HFFc6 (cell line): Measurements from ENCODE around the gene WFS1. TPM values are rescaled to one million over a fixed set of nuclear protein-coding genes. Genes with fewer than 3 reads are reported as not detected.

Source experiments
- DNase-seq: peaks from one replicate; pipeline ENCODE4 v3.0.0-alpha.2; 2018
- H3K27ac Mint-ChIP-seq: 2 replicates; pipeline ENCODE4 v1.8.0; 2020; ENCODE audit warnings: mild to moderate bottlenecking, mixed read lengths
- H3K27me3 Mint-ChIP-seq: 2 replicates; pipeline ENCODE4 v1.8.0; 2021; ENCODE audit warnings: mild to moderate bottlenecking, moderate library complexity, mixed read lengths; ENCODE audit not compliant: insufficient read depth
- H3K36me3 Mint-ChIP-seq: 2 replicates; pipeline ENCODE4 v1.8.0; 2021; ENCODE audit warnings: low read depth, mixed read lengths
- H3K4me1 Mint-ChIP-seq: 2 replicates; pipeline ENCODE4 v1.8.0; 2020; ENCODE audit warnings: low read depth, mixed read lengths
- H3K4me3 Mint-ChIP-seq: 2 replicates; pipeline ENCODE4 v1.8.0; 2020; ENCODE audit warnings: mild to moderate bottlenecking, moderate library complexity, mixed read lengths
- H3K9me3 Mint-ChIP-seq: 2 replicates; pipeline ENCODE4 v1.8.0; 2020; ENCODE audit warnings: mild to moderate bottlenecking, mixed read lengths
- CTCF ChIP-seq: fragments of 200-600 bp; sonication (generic); IDR thresholded peaks from 2 replicates; pipeline ENCODE4 v1.5.0; 2021; ENCODE audit warnings: antibody characterized with exemption, mild to moderate bottlenecking
- long read RNA-seq: library from polyadenylated mRNA; unstranded; transcript quantifications from one replicate; pipeline ENCODE4 v2.0.0, GENCODE V29; 2019
- total RNA-seq, 6 experiments: library from RNA; stranded (reverse); fragmentation: NEBNext Ultra II Directional; extraction: Animal tissue kit (Norgen Biotek cat#: 25700); gene quantifications; 2 replicates in 1 of 6; 3 replicates in 5 of 6; pipeline ENCODE4 v1.2.3, GENCODE V29; 2021

Gene WFS1, protein sequence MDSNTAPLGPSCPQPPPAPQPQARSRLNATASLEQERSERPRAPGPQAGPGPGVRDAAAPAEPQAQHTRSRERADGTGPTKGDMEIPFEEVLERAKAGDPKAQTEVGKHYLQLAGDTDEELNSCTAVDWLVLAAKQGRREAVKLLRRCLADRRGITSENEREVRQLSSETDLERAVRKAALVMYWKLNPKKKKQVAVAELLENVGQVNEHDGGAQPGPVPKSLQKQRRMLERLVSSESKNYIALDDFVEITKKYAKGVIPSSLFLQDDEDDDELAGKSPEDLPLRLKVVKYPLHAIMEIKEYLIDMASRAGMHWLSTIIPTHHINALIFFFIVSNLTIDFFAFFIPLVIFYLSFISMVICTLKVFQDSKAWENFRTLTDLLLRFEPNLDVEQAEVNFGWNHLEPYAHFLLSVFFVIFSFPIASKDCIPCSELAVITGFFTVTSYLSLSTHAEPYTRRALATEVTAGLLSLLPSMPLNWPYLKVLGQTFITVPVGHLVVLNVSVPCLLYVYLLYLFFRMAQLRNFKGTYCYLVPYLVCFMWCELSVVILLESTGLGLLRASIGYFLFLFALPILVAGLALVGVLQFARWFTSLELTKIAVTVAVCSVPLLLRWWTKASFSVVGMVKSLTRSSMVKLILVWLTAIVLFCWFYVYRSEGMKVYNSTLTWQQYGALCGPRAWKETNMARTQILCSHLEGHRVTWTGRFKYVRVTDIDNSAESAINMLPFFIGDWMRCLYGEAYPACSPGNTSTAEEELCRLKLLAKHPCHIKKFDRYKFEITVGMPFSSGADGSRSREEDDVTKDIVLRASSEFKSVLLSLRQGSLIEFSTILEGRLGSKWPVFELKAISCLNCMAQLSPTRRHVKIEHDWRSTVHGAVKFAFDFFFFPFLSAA
- total RNA-seq: 10 to 100 TPM; 47.3 to 72.1 (median 56.0) TPM
- long read RNA-seq, transcript WFS1-202 (8 exons, 3,255 nt): minor isoform, 9 of 77 reads
- long read RNA-seq, transcript WFS1-201 (8 exons, 3,640 nt): major isoform, 45 of 77 reads
- long read RNA-seq, partial matches to known transcripts: 21 of 77 reads
- long read RNA-seq, other reads (novel, unspliced or antisense): 1 of 77 reads

- no peak for TF ChIP-seq CTCF
- peak; percentile 98 for DNase-seq
- peak within 1 kb of the TSS; percentile 90 for H3K4me3 Mint-ChIP-seq
- no peaks in the 10 kb centered on the region for H3K36me3 Mint-ChIP-seq
- H3K27me3 Mint-ChIP-seq: peaks cover 3% of the 10 kb centered on the region
- H3K27ac Mint-ChIP-seq: peak within 1 kb of the TSS; percentile 85
- no peaks in the 10 kb centered on the region for H3K9me3 Mint-ChIP-seq
- H3K4me1 Mint-ChIP-seq: peaks cover 51% of the 10 kb centered on the region
Observed at GRCh38 chr4:6269616-6270511, at the start of gene WFS1. Gene WFS1, plus strand, starts transcription at chr4:6269850. Its CDS starts 7,606 bp downstream, at chr4:6277456.

- no peak for DNase-seq
- H3K4me1 Mint-ChIP-seq: no peaks in the 10 kb centered on the region
- no peaks in the 10 kb centered on the region for H3K36me3 Mint-ChIP-seq
- peaks cover 14% of the 10 kb centered on the region for H3K9me3 Mint-ChIP-seq
- H3K27ac Mint-ChIP-seq: no peak overlapping the region
- no peak overlapping the region for H3K4me3 Mint-ChIP-seq
- TF ChIP-seq CTCF: no peak
- H3K27me3 Mint-ChIP-seq: peaks cover 1% of the 10 kb centered on the region; the same call in 1 of the 2 replicates
Observed at GRCh38 chr4:6221301-6221850, 48.3 kb upstream of the WFS1 start.

GRCh38 chr4:6221851-6222760 is 47.5 kb upstream of the WFS1 start:
- H3K4me3 Mint-ChIP-seq: no peak overlapping the region
- no peak for DNase-seq
- H3K4me1 Mint-ChIP-seq: no peaks in the 10 kb centered on the region
- peaks cover 4% of the 10 kb centered on the region; the same call in 1 of the 2 replicates for H3K27me3 Mint-ChIP-seq
- TF ChIP-seq CTCF: no peak
- H3K27ac Mint-ChIP-seq: no peak overlapping the region
- no peaks in the 10 kb centered on the region for H3K36me3 Mint-ChIP-seq
- H3K9me3 Mint-ChIP-seq: peaks cover 9% of the 10 kb centered on the region

DNA sequence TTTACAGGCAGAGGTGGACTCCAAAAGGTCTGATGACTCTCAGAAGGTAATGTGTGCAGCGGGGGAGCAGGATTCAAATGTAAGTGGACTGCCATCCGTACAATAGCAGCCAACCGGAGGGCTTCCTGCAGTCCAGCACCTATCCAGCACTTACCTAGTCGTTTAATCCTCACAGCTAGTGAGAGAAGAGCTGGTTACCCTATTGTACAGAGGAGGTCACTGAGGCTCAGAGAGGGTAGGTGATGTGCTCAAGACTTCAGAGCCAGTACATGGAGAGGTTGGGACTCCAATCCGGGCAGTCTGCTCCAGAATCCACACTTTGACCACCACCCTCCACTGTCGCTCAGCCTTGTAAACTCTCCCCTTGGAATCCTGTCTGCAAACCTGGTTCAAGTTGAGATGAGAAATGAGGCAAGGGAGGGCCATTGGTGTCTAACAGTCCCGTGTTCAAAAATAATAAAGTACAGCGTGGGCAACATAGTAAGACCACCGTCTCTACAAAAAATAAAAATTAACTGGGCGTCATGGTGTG is 46.8 kb upstream of the WFS1 start:
- no peak overlapping the region for H3K27ac Mint-ChIP-seq
- no peak for TF ChIP-seq CTCF
- H3K9me3 Mint-ChIP-seq: peaks cover 9% of the 10 kb centered on the region
- no peak overlapping the region for H3K4me3 Mint-ChIP-seq
- H3K27me3 Mint-ChIP-seq: peaks cover 4% of the 10 kb centered on the region; the same call in 1 of the 2 replicates
- no peaks in the 10 kb centered on the region for H3K4me1 Mint-ChIP-seq
- no peak for DNase-seq
- H3K36me3 Mint-ChIP-seq: no peaks in the 10 kb centered on the region
